Esophagus muscularis mucosa (tissue), 4 donors: ENCODE results near the gene MGST2. TPM values are rescaled to one million over a fixed set of nuclear protein-coding genes. Genes with fewer than 3 reads are reported as not detected.

ENCODE experiments used
- DNase-seq: peaks from one replicate; pipeline ENCODE4 v3.0.0-alpha.2; 2017; ENCODE audit errors: extremely low spot score
- H3K27ac ChIP-seq, 4 donors: fragments of 200-600 bp; sonication (generic); replicated peaks in 1 of 4; 1 replicate in 3 of 4; 2 replicates in 1 of 4; pipeline ENCODE4 v1.5.1; 2016 to 2019; ENCODE audit warnings: mild to moderate bottlenecking in 1 of 4
- H3K27me3 ChIP-seq, 4 donors: fragments of 200-600 bp; sonication (generic); one replicate each; pipeline versions ENCODE4 v1.5.1 to v1.6.0; 2016 to 2019
- H3K36me3 ChIP-seq, 4 donors: fragments of 200-600 bp; sonication (generic); one replicate each; pipeline ENCODE4 v1.5.1; 2016 to 2019
- H3K4me1 ChIP-seq, 4 donors: fragments of 200-600 bp; sonication (generic); one replicate each; pipeline ENCODE4 v1.5.1; 2016 to 2019
- H3K4me3 ChIP-seq, 4 donors: fragments of 200-600 bp; sonication (generic); 1 replicate in 2 of 4; 2 replicates in 2 of 4; pipeline ENCODE4 v1.5.1; 2016 to 2019; ENCODE audit warnings: mild to moderate bottlenecking in 4 of 4, moderate library complexity in 1 of 4
- H3K9me3 ChIP-seq, 4 donors: fragments of 200-600 bp; sonication (generic); 1 replicate in 3 of 4; 2 replicates in 1 of 4; pipeline ENCODE4 v1.5.1; 2016 to 2019
- CTCF ChIP-seq, 3 experiments: fragments of 200-600 bp in 2 of 3; fragments of 450-650 bp in 1 of 3; sonication (generic) in 2 of 3; IDR thresholded peaks; one replicate each; pipeline ENCODE4 v1.5.1; 2017 to 2019; ENCODE audit warnings: antibody characterized with exemption in 3 of 3, mild to moderate bottlenecking in 2 of 3, moderate library complexity in 1 of 3
- EP300 ChIP-seq: sonication (generic); formaldehyde crosslinking; IDR thresholded peaks from one replicate; pipeline ENCODE4 v1.6.1; 2017; ENCODE audit warnings: antibody characterized with exemption
- POLR2A ChIP-seq: fragments of 450-650 bp; IDR thresholded peaks from one replicate; pipeline ENCODE4 v1.6.1; 2017; ENCODE audit warnings: antibody characterized with exemption, moderate library complexity, mild to moderate bottlenecking, low read depth
- POLR2AphosphoS5 ChIP-seq, 2 donors: sonication (generic); formaldehyde crosslinking; IDR thresholded peaks; one replicate each; pipeline ENCODE4 v1.6.1; 2017; ENCODE audit warnings: antibody characterized with exemption in 2 of 2
- WGBS: methylation state at CpG from one replicate; pipeline ENCODE4 v1.1.5; 2018; 5-methylcytosine and 5-hydroxymethylcytosine counted together
- intact Hi-C: fragments of 100-400 bp; cut with DNase I; formaldehyde crosslinking; loops from one replicate; pipeline ENCODE4 v1.15.1; 2023
- total RNA-seq, 4 donors: library from RNA; depleted of rRNA; stranded (reverse); fragments of >200 nt; gene quantifications; one replicate each; pipeline versions ENCODE4 v1.1.0 to v1.2.1, GENCODE V29; 2016

MGST2 gene
- total RNA-seq, 4 donors from 2014 or later = 28.7 to 39.7 (median 34.2) TPM

- H3K27ac ChIP-seq = no peak overlapping the region
- H3K36me3 ChIP-seq = peaks cover 0 to 26% (median 8%) of the 10 kb centered on the region in 4 donors
- no peak overlapping the region for H3K4me3 ChIP-seq
- intact Hi-C loops = no loop called here
- H3K27me3 ChIP-seq = no peaks in the 10 kb centered on the region
- 91% methylated on average over 5 of the region's 5 CpGs for WGBS
- TF ChIP-seq EP300 (no peak), POLR2AphosphoS5 (IDR thresholded peaks at IDR 0.05) (no peak), POLR2A (no peak), CTCF (IDR thresholded peaks at IDR 0.05) (no peak)
- DNase-seq = no peak
- peaks cover 35 to 43% (median 38%) of the 10 kb centered on the region in 4 donors for H3K4me1 ChIP-seq
- H3K9me3 ChIP-seq = no peaks in the 10 kb centered on the region
Measured at GRCh38 chr4:139685180-139685579, 19.6 kb downstream of the MGST2 start.

GRCh38 chr4:139686130-139686529, 20.5 kb downstream of the MGST2 start:
- DNase-seq = no peak

GRCh38 chr4:139686988-139687387, 21.4 kb downstream of the MGST2 start:
- H3K4me1 ChIP-seq = peaks cover 34 to 42% (median 37%) of the 10 kb centered on the region in 4 donors
- intact Hi-C loops = no loop called here
- 70% methylated on average over 3 of the region's 3 CpGs for WGBS

More at GRCh38 chr4:139686130-139686529, 20.5 kb downstream of the MGST2 start:
- TF ChIP-seq POLR2A (no peak), POLR2AphosphoS5 (IDR thresholded peaks at IDR 0.05) (no peak), CTCF (IDR thresholded peaks at IDR 0.05) (no peak), EP300 (no peak)
- WGBS = 65% methylated on average over 1 of the region's 1 CpG
- Histone ChIP-seq H3K4me3 (no peak overlapping the region), H3K27ac (peak overlapping the region in 1 of 4 donors; percentile 11), H3K4me1 (peaks cover 35 to 43% (median 38%) of the 10 kb centered on the region in 4 donors), H3K36me3 (peaks cover 0 to 18% (median 8%) of the 10 kb centered on the region in 4 donors), H3K9me3 (no peaks in the 10 kb centered on the region), H3K27me3 (no peaks in the 10 kb centered on the region)
- intact Hi-C loops = no loop called here

GRCh38 chr4:139689093-139689722, 23.6 kb downstream of the MGST2 start:
- DNase-seq = no peak
- TF ChIP-seq POLR2AphosphoS5 (IDR thresholded peaks at IDR 0.05) = no peak
- TF ChIP-seq POLR2A = no peak
- no peak for TF ChIP-seq EP300
- no peak for TF ChIP-seq CTCF (IDR thresholded peaks at IDR 0.05)
- Histone ChIP-seq H3K36me3 (peaks cover 0 to 17% (median 8%) of the 10 kb centered on the region in 4 donors), H3K27ac (no peak overlapping the region), H3K4me3 (no peak overlapping the region), H3K9me3 (no peaks in the 10 kb centered on the region), H3K27me3 (no peaks in the 10 kb centered on the region), H3K4me1 (peaks cover 24 to 31% (median 26%) of the 10 kb centered on the region in 4 donors)
- WGBS = 95% methylated on average over 6 of the region's 6 CpGs
- intact Hi-C loops = no loop called here

More at GRCh38 chr4:139686988-139687387, 21.4 kb downstream of the MGST2 start:
- H3K27me3 ChIP-seq = no peaks in the 10 kb centered on the region
- no peak for DNase-seq
- H3K36me3 ChIP-seq = peaks cover 0 to 18% (median 8%) of the 10 kb centered on the region in 4 donors
- H3K4me3 ChIP-seq = no peak overlapping the region
- no peaks in the 10 kb centered on the region for H3K9me3 ChIP-seq
- H3K27ac ChIP-seq = peak overlapping the region in 3 of 4 donors; percentile 17 to 45 (median 19)
- no peak for TF ChIP-seq POLR2AphosphoS5 (IDR thresholded peaks at IDR 0.05)
- no peak for TF ChIP-seq POLR2A
- TF ChIP-seq EP300 = no peak
- TF ChIP-seq CTCF (IDR thresholded peaks at IDR 0.05) = no peak
